Natural killer cell (primary cell): Measurements from ENCODE around the gene MACF1. TPM values are rescaled to one million over a fixed set of nuclear protein-coding genes. Genes with fewer than 3 reads are reported as not detected.

ENCODE experiments used
- ATAC-seq, 3 donors: fragments of 150-1000 bp in 2 of 3; fragments of 200-7000 bp in 1 of 3; cut with Tn5 transposase; 1 replicate in 1 of 3; 2 replicates in 2 of 3; pipeline ENCODE4 v1.10.0; 2021; ENCODE audit warnings: mild to moderate bottlenecking in 2 of 3, moderate library complexity in 2 of 3
- DNase-seq, 2 donors: peaks; one replicate each; pipeline versions ENCODE4 v3.0.0 to v3.0.0-alpha.2; 2013 to 2021; ENCODE audit warnings: mixed read lengths in 1 of 2
- H3K27ac ChIP-seq: one replicate; pipeline ENCODE4 v1.5.1; 2013; ENCODE audit warnings: mild to moderate bottlenecking, low read length
- H3K27me3 ChIP-seq: one replicate; pipeline ENCODE4 v1.6.1; 2013; ENCODE audit warnings: low read length; ENCODE audit not compliant: control insufficient read depth, insufficient read depth
- H3K36me3 ChIP-seq: one replicate; pipeline ENCODE4 v1.6.1; 2013; ENCODE audit warnings: low read length; ENCODE audit not compliant: control insufficient read depth, insufficient read depth
- H3K4me1 ChIP-seq: one replicate; pipeline ENCODE4 v1.6.1; 2013; ENCODE audit warnings: low read length; ENCODE audit not compliant: control insufficient read depth, insufficient read depth
- H3K4me3 ChIP-seq: one replicate; pipeline ENCODE4 v1.5.1; 2013; ENCODE audit warnings: low read length
- H3K9me3 ChIP-seq: one replicate; pipeline ENCODE4 v1.6.1; 2013; ENCODE audit warnings: low read length; ENCODE audit not compliant: control insufficient read depth, insufficient read depth
- H3K27ac Mint-ChIP-seq, 2 donors: one replicate each; pipeline ENCODE4 v1.8.0; 2022; ENCODE audit warnings: mild to moderate bottlenecking in 2 of 2, mixed read lengths in 2 of 2, moderate library complexity in 1 of 2
- H3K27me3 Mint-ChIP-seq, 2 donors: one replicate each; pipeline ENCODE4 v1.8.0; 2022; ENCODE audit warnings: low read depth in 2 of 2, mixed read lengths in 2 of 2
- H3K36me3 Mint-ChIP-seq: one replicate; pipeline ENCODE4 v1.8.0; 2022; ENCODE audit warnings: mixed read lengths
- H3K4me1 Mint-ChIP-seq, 2 donors: one replicate each; pipeline ENCODE4 v1.8.0; 2022; ENCODE audit warnings: mixed read lengths in 2 of 2
- H3K4me3 Mint-ChIP-seq: one replicate; pipeline ENCODE4 v1.8.0; 2022; ENCODE audit warnings: mild to moderate bottlenecking, moderate library complexity, mixed read lengths
- H3K9me3 Mint-ChIP-seq, 2 donors: one replicate each; pipeline ENCODE4 v1.8.0; 2022; ENCODE audit warnings: mixed read lengths in 2 of 2
- CTCF ChIP-seq: fragments of 200-600 bp; IDR thresholded peaks from one replicate; pipeline ENCODE4 v1.8.0; 2022; ENCODE audit warnings: antibody characterized with exemption
- WGBS: methylation state at CpG from one replicate; pipeline ENCODE4 v1.1.7; 2013; ENCODE audit warnings: missing lambda C conversion rate; ENCODE audit not compliant: insufficient coverage; 5-methylcytosine and 5-hydroxymethylcytosine counted together
- intact Hi-C: fragments of 100-400 bp; cut with micrococcal nuclease; formaldehyde crosslinking; loops from one replicate; pipeline ENCODE4 v1.14.2; 2022
- total RNA-seq, 4 donors: library from RNA; stranded (reverse); fragments of 120-200 nt in 1 of 4; gene quantifications; one replicate each; pipeline versions ENCODE4 v1.2.3 to v1.2.4, GENCODE V29; 2013 to 2022

The MACF1 gene
- total RNA-seq, 3 donors from 2014 or later (not counting 1 experiment from before 2014, with no cell fraction given): 752 to 811 (median 752) TPM

- WGBS: 95% methylated on average over 5 of the region's 8 CpGs
- peaks cover 5% of the 10 kb centered on the region for H3K36me3 Mint-ChIP-seq
Measured at GRCh38 chr1:39212499-39212898, 8.0 kb downstream of the MACF1 start.

GRCh38 chr1:39213511-39214002 is 9.1 kb downstream of the MACF1 start:
- Histone ChIP-seq H3K27me3 (no peaks in the 10 kb centered on the region), H3K36me3 (no peaks in the 10 kb centered on the region), H3K27ac (peak overlapping the region; percentile 93), H3K9me3 (no peaks in the 10 kb centered on the region), H3K4me3 (no peak overlapping the region), H3K4me1 (peaks cover 27% of the 10 kb centered on the region)
- 82% methylated on average over 7 of the region's 7 CpGs for WGBS
- Mint-ChIP-seq H3K27me3 (no peaks in the 10 kb centered on the region), H3K27ac (peak overlapping the region; percentile 90 to 96), H3K4me3 (peak overlapping the region; percentile 54), H3K36me3 (no peaks in the 10 kb centered on the region), H3K9me3 (no peaks in the 10 kb centered on the region), H3K4me1 (peaks cover 44 to 46% of the 10 kb centered on the region in 2 donors)
- no peak for TF ChIP-seq CTCF
- DNase-seq: no peak
- intact Hi-C loops: no loop called here
- no peak for ATAC-seq

More at GRCh38 chr1:39212499-39212898, 8.0 kb downstream of the MACF1 start:
- DNase-seq (no peak), ATAC-seq (no peak)
- H3K4me1 Mint-ChIP-seq: peaks cover 41 to 46% of the 10 kb centered on the region in 2 donors
- TF ChIP-seq CTCF: no peak
- no peaks in the 10 kb centered on the region for H3K27me3 ChIP-seq
- H3K27ac Mint-ChIP-seq: peak overlapping the region; percentile 38 to 73
- H3K4me3 Mint-ChIP-seq: no peak overlapping the region
- H3K27ac ChIP-seq: no peak overlapping the region
- H3K9me3 ChIP-seq: no peaks in the 10 kb centered on the region
- H3K36me3 ChIP-seq: no peaks in the 10 kb centered on the region
- peaks cover 21% of the 10 kb centered on the region for H3K4me1 ChIP-seq
- H3K27me3 Mint-ChIP-seq: no peaks in the 10 kb centered on the region
- no peak overlapping the region for H3K4me3 ChIP-seq
- H3K9me3 Mint-ChIP-seq: no peaks in the 10 kb centered on the region
- intact Hi-C loops: no loop called here

- Mint-ChIP-seq H3K27me3 (no peaks in the 10 kb centered on the region), H3K9me3 (no peaks in the 10 kb centered on the region), H3K36me3 (no peaks in the 10 kb centered on the region), H3K4me1 (peaks cover 51% of the 10 kb centered on the region in 2 donors), H3K27ac (peak overlapping the region; percentile 90 to 96), H3K4me3 (peak overlapping the region; percentile 92)
- intact Hi-C loops: no loop called here
- 71% methylated on average over 7 of the region's 7 CpGs for WGBS
- Histone ChIP-seq H3K4me1 (peaks cover 31% of the 10 kb centered on the region), H3K27ac (peak overlapping the region; percentile 93), H3K36me3 (no peaks in the 10 kb centered on the region), H3K9me3 (no peaks in the 10 kb centered on the region), H3K27me3 (no peaks in the 10 kb centered on the region), H3K4me3 (no peak overlapping the region)
- TF ChIP-seq CTCF: no peak
- DNase-seq (no peak), ATAC-seq (no peak)
Measured at GRCh38 chr1:39214021-39214713, 9.7 kb downstream of the MACF1 start.

GRCh38 chr1:39214714-39214997 is 10.2 kb downstream of the MACF1 start:
- Histone ChIP-seq H3K36me3 (peaks cover 2% of the 10 kb centered on the region), H3K4me1 (peaks cover 31% of the 10 kb centered on the region), H3K4me3 (peak overlapping the region; percentile 53), H3K9me3 (no peaks in the 10 kb centered on the region), H3K27ac (peak overlapping the region; percentile 93), H3K27me3 (no peaks in the 10 kb centered on the region)
- ATAC-seq (no peak), DNase-seq (no peak)
- H3K27ac Mint-ChIP-seq: peak overlapping the region; percentile 90 to 96
- peak overlapping the region; percentile 92 for H3K4me3 Mint-ChIP-seq
- no peaks in the 10 kb centered on the region for H3K27me3 Mint-ChIP-seq
- intact Hi-C loops: no loop called here
- WGBS: 67% methylated on average over 1 of the region's 1 CpG
- H3K4me1 Mint-ChIP-seq: peaks cover 55 to 56% of the 10 kb centered on the region in 2 donors
- TF ChIP-seq CTCF: no peak
- no peaks in the 10 kb centered on the region for H3K36me3 Mint-ChIP-seq
- no peaks in the 10 kb centered on the region for H3K9me3 Mint-ChIP-seq
